GM13977 (cell line): Measurements from ENCODE around the gene NTSR1.

Experiments
- DNase-seq: peaks from one replicate; pipeline ENCODE4 v3.0.0; 2012; ENCODE audit warnings: low spot score
- CTCF ChIP-seq: IDR thresholded peaks from 2 replicates; pipeline ENCODE4 v1.5.1; 2012; ENCODE audit warnings: mild to moderate bottlenecking, control low read depth; ENCODE audit not compliant: insufficient read depth; ENCODE audit errors: extremely low read depth, missing control alignments
- in situ Hi-C: fragments of 300-500 bp; cut with MboI; formaldehyde crosslinking; loops from one replicate; pipeline ENCODE4 v1.12.0; 2022; ENCODE audit warnings: low sequenced_read_pairs, low pct_unique_long_range_greater_than_20kb, mixed read lengths, inconsistent platforms; ENCODE audit not compliant: unreplicated experiment

NTSR1 gene

GRCh38 chr20:62663145-62664018 lies 45.3 kb upstream of the NTSR1 start:
- TF ChIP-seq CTCF, result no peak
- in situ Hi-C loops, result no loop called here
- DNase-seq, result no peak

GRCh38 chr20:62664019-62664971 lies 44.3 kb upstream of the NTSR1 start:
- TF ChIP-seq CTCF, result no peak
- no peak for DNase-seq
- in situ Hi-C loops, result no loop called here

- no peak for DNase-seq
- in situ Hi-C loops, result no loop called here
- TF ChIP-seq CTCF, result no peak
These were observed 43.4 kb upstream of the NTSR1 start for GRCh38 chr20:62665153-62665754.

GRCh38 chr20:62665826-62666735 lies 42.6 kb upstream of the NTSR1 start:
- in situ Hi-C loops, result no loop called here
- TF ChIP-seq CTCF, result no peak
- no peak for DNase-seq

- in situ Hi-C loops, result no loop called here
- DNase-seq, result no peak
- no peak for TF ChIP-seq CTCF
These were observed 41.7 kb upstream of the NTSR1 start for GRCh38 chr20:62666736-62667529.
